ENCODE measurements around the gene LHPP.

LHPP gene

DNA sequence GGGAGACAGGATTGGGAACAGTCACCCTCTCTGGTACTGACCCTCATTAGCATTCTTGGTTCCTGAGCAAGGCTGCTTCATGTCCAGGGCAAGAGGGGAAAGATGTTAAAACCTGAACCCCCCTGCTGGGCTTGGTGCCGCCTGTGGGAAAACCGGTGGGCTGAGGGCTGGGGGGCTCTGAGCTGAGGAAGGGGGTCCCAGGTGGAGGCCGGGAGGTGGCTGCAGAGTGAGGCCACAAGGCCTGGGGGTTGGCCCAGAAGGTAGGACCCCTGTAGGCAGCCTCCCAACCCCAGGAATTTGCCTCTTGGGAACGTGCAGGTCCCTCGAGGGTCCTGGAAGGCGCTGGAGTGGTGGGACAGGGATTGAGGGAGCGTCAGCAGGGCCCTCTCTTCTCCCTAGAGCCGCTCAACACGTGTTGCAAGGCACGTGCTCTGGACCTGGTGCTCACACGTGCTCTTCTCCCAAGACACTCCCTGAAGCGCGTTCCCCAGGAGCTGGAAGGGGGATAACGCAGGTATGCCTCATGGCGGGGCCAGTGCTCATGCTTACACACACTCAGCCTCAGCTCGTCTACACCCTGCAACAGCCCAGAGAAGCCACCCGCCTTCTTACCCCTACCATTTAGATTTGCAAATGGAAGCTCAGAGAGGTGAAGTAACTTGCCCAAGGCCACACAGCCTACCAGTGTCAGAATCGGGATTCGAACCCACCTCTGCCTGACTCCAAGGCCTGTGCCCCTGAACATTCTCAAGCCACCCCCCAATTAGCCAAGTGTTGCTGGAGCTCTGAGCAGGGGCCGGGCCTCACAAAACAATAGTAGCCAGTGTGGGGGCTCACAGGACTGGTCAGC is 64.4 kb downstream of the LHPP start:
- H3K27me3 ChIP-seq (replicated peaks; ENCODE audit: control insufficient read depth, insufficient read depth, low read length) = no peaks in the 10 kb centered on the region; the same call in 1 of the 2 replicates
- no peak overlapping the region for H3K4me3 ChIP-seq (replicated peaks; ENCODE audit: low read depth, low read length)
- no peak for TF ChIP-seq CTCF (IDR thresholded peaks at IDR 0.05; ENCODE audit: insufficient read depth, low read length, poor library complexity, severe bottlenecking)
- H3K36me3 ChIP-seq (ENCODE audit: control insufficient read depth, insufficient read depth, low read length) = no peaks in the 10 kb centered on the region
- no peak for DNase-seq (ENCODE audit: extremely low read depth, insufficient read length)

- no peaks in the 10 kb centered on the region for H3K36me3 ChIP-seq (ENCODE audit: control insufficient read depth, insufficient read depth, low read length)
These were observed 65.1 kb downstream of the LHPP start for GRCh38 chr10:124526621-124527267.

GRCh38 chr10:124527874-124528395 is 66.3 kb downstream of the LHPP start:
- Histone ChIP-seq H3K27me3 (replicated peaks; ENCODE audit: control insufficient read depth, insufficient read depth, low read length) (no peaks in the 10 kb centered on the region; the same call in 1 of the 2 replicates), H3K4me3 (replicated peaks; ENCODE audit: low read depth, low read length) (no peak overlapping the region), H3K36me3 (ENCODE audit: control insufficient read depth, insufficient read depth, low read length) (no peaks in the 10 kb centered on the region)
- DNase-seq (ENCODE audit: extremely low read depth, insufficient read length) = no peak
- TF ChIP-seq CTCF (IDR thresholded peaks at IDR 0.05; ENCODE audit: insufficient read depth, low read length, poor library complexity, severe bottlenecking) = no peak

More at GRCh38 chr10:124526621-124527267, 65.1 kb downstream of the LHPP start:
- Histone ChIP-seq H3K4me3 (replicated peaks; ENCODE audit: low read depth, low read length) (no peak overlapping the region), H3K27me3 (replicated peaks; ENCODE audit: control insufficient read depth, insufficient read depth, low read length) (no peaks in the 10 kb centered on the region; the same call in 1 of the 2 replicates)
- no peak for DNase-seq (ENCODE audit: extremely low read depth, insufficient read length)
- TF ChIP-seq CTCF (IDR thresholded peaks at IDR 0.05; ENCODE audit: insufficient read depth, low read length, poor library complexity, severe bottlenecking) = no peak

DNA sequence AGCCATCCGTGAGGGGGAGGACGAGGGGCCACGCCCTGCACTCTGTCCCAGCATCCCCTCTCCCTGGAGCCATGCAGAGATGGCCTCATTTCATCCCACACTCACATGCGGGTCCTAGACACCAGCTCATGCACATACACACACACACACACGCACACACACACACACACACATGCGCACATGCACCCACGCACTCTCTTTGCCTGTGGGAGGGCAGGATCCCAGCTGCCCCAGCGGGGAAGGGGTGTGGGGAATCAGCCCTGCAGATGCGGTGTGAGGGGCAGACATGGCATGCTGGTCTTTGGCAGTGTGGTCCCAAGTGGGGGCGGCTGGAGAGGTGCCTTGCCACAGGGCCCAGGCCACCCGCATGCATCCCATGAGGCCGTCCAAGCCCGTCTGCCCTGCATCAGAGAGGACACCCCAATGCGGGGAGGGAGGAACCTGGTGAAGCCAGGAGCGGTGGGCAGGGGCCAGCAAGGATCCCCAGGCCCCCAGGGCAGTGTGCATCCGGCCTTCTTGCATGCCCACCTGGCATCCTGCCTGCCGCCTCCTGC is 68.1 kb downstream of the LHPP start:
- H3K27me3 ChIP-seq (replicated peaks; ENCODE audit: control insufficient read depth, insufficient read depth, low read length) = no peaks in the 10 kb centered on the region; the same call in 1 of the 2 replicates
- no peak for DNase-seq (ENCODE audit: extremely low read depth, insufficient read length)
- no peak overlapping the region for H3K4me3 ChIP-seq (replicated peaks; ENCODE audit: low read depth, low read length)
- H3K36me3 ChIP-seq (ENCODE audit: control insufficient read depth, insufficient read depth, low read length) = no peaks in the 10 kb centered on the region
- TF ChIP-seq CTCF (IDR thresholded peaks at IDR 0.05; ENCODE audit: insufficient read depth, low read length, poor library complexity, severe bottlenecking) = no peak

DNA sequence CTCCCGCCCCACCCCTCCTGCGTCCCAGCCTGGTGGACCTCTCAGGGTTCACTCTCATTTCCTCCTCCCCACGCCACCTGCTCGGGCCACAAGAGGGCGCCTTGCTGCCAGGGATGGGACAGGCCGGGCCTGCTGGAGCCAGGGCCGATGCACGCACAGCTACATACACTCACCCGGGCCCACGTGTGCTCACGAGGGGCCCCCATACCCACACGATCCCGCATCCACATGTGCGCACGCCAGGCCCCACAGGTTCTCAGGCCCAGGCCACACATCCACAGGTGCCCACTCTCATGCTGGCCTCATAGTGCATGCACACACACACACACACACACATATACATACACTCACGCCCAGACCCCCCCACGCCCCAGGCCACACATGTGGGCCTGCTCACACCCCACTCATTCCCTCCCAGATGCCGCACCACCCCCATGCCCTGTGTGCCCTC is 68.6 kb downstream of the LHPP start:
- Histone ChIP-seq H3K36me3 (ENCODE audit: control insufficient read depth, insufficient read depth, low read length) (no peaks in the 10 kb centered on the region), H3K4me3 (replicated peaks; ENCODE audit: low read depth, low read length) (no peak overlapping the region), H3K27me3 (replicated peaks; ENCODE audit: control insufficient read depth, insufficient read depth, low read length) (no peaks in the 10 kb centered on the region; the same call in 1 of the 2 replicates)
- TF ChIP-seq CTCF (IDR thresholded peaks at IDR 0.05; ENCODE audit: insufficient read depth, low read length, poor library complexity, severe bottlenecking) = peak; percentile 97
- DNase-seq (ENCODE audit: extremely low read depth, insufficient read length) = peak; percentile 77
